Measurements from ENCODE around the gene CELA2A. TPM values are rescaled to one million over a fixed set of nuclear protein-coding genes. Genes with fewer than 3 reads are reported as not detected.

The CELA2A gene
- polyA plus RNA-seq, 3 donors: not detected

DNA sequence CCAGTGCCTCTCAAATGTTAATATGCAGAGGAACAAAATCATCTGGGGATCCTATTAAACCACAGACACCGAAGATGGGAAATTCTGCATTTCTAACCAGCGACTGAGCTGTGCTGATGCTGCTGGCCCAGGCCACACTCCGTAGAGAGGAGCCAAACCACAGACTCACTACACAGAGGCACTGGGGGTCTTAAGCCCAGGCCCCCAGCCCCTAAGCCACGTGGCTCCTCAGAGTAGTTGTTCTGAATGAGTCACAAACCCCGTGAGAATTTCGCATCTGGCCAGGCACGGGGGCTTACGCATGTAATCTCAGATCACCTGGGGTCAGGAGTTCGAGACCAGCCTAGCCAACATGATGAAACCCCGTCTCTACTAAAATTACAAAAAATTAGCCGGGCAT, 2.8 kb upstream of the CELA2A start:
- no peak overlapping the region for H3K4me2 ChIP-seq (replicated peaks; ENCODE audit: extremely low read depth, low read length, poor library complexity, severe bottlenecking)
- no peaks in the 10 kb centered on the region for H3K27me3 ChIP-seq (ENCODE audit: control insufficient read depth in 2 of 2, insufficient read depth in 2 of 2, low read length in 2 of 2)
- H3K9me3 ChIP-seq (replicated peaks in 1 of 2; ENCODE audit: control insufficient read depth in 1 of 2, insufficient read depth in 1 of 2, low read length in 2 of 2): no peaks in the 10 kb centered on the region
- Mint-ChIP-seq H3K36me3 (no peaks in the 10 kb centered on the region), H3K4me1 (peaks cover 9% of the 10 kb centered on the region), H3K9me3 (peaks cover 0 to 2% (median 0%) of the 10 kb centered on the region in 7 donors), H3K27me3 (ENCODE audit: low read depth in 3 of 3) (peaks cover 0 to 4% (median 2%) of the 10 kb centered on the region in 3 donors), H3K27ac (peak overlapping the region in 1 of 7 donors; percentile 15), H3K4me3 (no peak overlapping the region)
- no peak overlapping the region for H2AFZ ChIP-seq (ENCODE audit: insufficient read depth, low read depth, low read length, poor library complexity, severe bottlenecking)
- TF ChIP-seq, protein P1, sequence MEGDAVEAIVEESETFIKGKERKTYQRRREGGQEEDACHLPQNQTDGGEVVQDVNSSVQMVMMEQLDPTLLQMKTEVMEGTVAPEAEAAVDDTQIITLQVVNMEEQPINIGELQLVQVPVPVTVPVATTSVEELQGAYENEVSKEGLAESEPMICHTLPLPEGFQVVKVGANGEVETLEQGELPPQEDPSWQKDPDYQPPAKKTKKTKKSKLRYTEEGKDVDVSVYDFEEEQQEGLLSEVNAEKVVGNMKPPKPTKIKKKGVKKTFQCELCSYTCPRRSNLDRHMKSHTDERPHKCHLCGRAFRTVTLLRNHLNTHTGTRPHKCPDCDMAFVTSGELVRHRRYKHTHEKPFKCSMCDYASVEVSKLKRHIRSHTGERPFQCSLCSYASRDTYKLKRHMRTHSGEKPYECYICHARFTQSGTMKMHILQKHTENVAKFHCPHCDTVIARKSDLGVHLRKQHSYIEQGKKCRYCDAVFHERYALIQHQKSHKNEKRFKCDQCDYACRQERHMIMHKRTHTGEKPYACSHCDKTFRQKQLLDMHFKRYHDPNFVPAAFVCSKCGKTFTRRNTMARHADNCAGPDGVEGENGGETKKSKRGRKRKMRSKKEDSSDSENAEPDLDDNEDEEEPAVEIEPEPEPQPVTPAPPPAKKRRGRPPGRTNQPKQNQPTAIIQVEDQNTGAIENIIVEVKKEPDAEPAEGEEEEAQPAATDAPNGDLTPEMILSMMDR (IDR thresholded peaks at IDR 0.05): no peak
- H3K79me2 ChIP-seq (ENCODE audit: insufficient read depth, low read length): no peaks in the 10 kb centered on the region
- 91% methylated on average over 4 of the region's 11 CpGs for WGBS (ENCODE audit: insufficient coverage)
- no peaks in the 10 kb centered on the region for H4K20me1 ChIP-seq (ENCODE audit: insufficient read depth, low read length)
- intact Hi-C loops (cut with micrococcal nuclease): loop anchor here in 1 of 2 donors (5.0 kb wide), 1 partner anchor 56 kb away; no protein-coding TSS in a partner anchor
- no peak overlapping the region for H3K27ac ChIP-seq (ENCODE audit: low read depth in 1 of 2, low read length in 2 of 2)
- DNase-seq: no peak
- H3K4me3 ChIP-seq (replicated peaks in 1 of 3; ENCODE audit: low read depth in 2 of 3, low read length in 3 of 3): no peak overlapping the region
- no peaks in the 10 kb centered on the region for H3K4me1 ChIP-seq (ENCODE audit: control insufficient read depth in 1 of 2, insufficient read depth in 2 of 2, low read length in 2 of 2)
- H3K9ac ChIP-seq (ENCODE audit: insufficient read depth, low read length, poor library complexity, severe bottlenecking): no peak overlapping the region
- H3K36me3 ChIP-seq (replicated peaks in 1 of 2; ENCODE audit: control insufficient read depth in 1 of 2, insufficient read depth in 2 of 2, low read length in 2 of 2): no peaks in the 10 kb centered on the region

DNA sequence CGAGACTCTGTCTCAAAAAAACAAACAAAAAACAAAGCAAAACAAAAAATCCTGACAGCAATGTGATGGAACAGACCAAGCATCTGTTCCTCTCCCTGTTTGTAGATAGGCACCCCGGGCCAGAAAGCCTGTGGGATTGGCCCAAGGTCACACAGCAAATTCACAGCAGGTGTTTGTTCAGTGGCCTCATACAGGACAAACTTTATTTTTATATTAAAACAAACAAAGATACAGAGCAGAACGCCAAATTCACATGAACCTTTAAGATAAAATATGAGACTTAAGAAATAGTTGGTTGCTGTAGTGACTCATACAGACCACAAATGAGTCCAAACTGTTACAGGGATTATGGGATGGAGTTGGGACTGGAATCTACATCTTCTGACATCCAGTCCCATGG, 2.3 kb upstream of the CELA2A start:
- H3K4me2 ChIP-seq (replicated peaks; ENCODE audit: extremely low read depth, low read length, poor library complexity, severe bottlenecking): no peak overlapping the region
- intact Hi-C loops (cut with micrococcal nuclease): loop anchor here in 1 of 2 donors (5.0 kb wide), 1 partner anchor 57 kb away; no protein-coding TSS in a partner anchor
- no CpG with 5 or more reads among the region's 3 CpGs for WGBS (ENCODE audit: insufficient coverage)

More for the DNA sequence above, 2.3 kb upstream of the CELA2A start:
- H3K4me1 ChIP-seq (ENCODE audit: control insufficient read depth in 1 of 2, insufficient read depth in 2 of 2, low read length in 2 of 2): no peaks in the 10 kb centered on the region
- H3K4me3 Mint-ChIP-seq: no peak overlapping the region
- no peaks in the 10 kb centered on the region for H3K9me3 ChIP-seq (replicated peaks in 1 of 2; ENCODE audit: control insufficient read depth in 1 of 2, insufficient read depth in 1 of 2, low read length in 2 of 2)
- H3K4me3 ChIP-seq (replicated peaks in 1 of 3; ENCODE audit: low read depth in 2 of 3, low read length in 3 of 3): no peak overlapping the region
- no peaks in the 10 kb centered on the region for H3K27me3 ChIP-seq (ENCODE audit: control insufficient read depth in 2 of 2, insufficient read depth in 2 of 2, low read length in 2 of 2)
- TF ChIP-seq, protein P1 (IDR thresholded peaks at IDR 0.05): no peak
- no peak overlapping the region for H3K9ac ChIP-seq (ENCODE audit: insufficient read depth, low read length, poor library complexity, severe bottlenecking)
- peaks cover 0 to 2% (median 0%) of the 10 kb centered on the region in 7 donors for H3K9me3 Mint-ChIP-seq
- no peak overlapping the region for H3K27ac ChIP-seq (ENCODE audit: low read depth in 1 of 2, low read length in 2 of 2)
- no peak for DNase-seq
- H3K36me3 Mint-ChIP-seq: no peaks in the 10 kb centered on the region
- H2AFZ ChIP-seq (ENCODE audit: insufficient read depth, low read depth, low read length, poor library complexity, severe bottlenecking): no peak overlapping the region
- peaks cover 9% of the 10 kb centered on the region for H3K4me1 Mint-ChIP-seq
- no peak overlapping the region for H3K27ac Mint-ChIP-seq
- no peaks in the 10 kb centered on the region for H3K79me2 ChIP-seq (ENCODE audit: insufficient read depth, low read length)
- peaks cover 2 to 4% (median 3%) of the 10 kb centered on the region in 3 donors for H3K27me3 Mint-ChIP-seq (ENCODE audit: low read depth in 3 of 3)
- no peaks in the 10 kb centered on the region for H3K36me3 ChIP-seq (replicated peaks in 1 of 2; ENCODE audit: control insufficient read depth in 1 of 2, insufficient read depth in 2 of 2, low read length in 2 of 2)
- no peaks in the 10 kb centered on the region for H4K20me1 ChIP-seq (ENCODE audit: insufficient read depth, low read length)
